Femur (tissue), 1 donor: ENCODE measurements around the gene KIAA0513.
A peak's percentile ranks its signal among the peaks of the same experiment; 100 is the strongest.

Source experiments
- DNase-seq: peaks from one replicate; pipeline ENCODE4 v3.0.0-alpha.2; 2017

The KIAA0513 gene

DNA sequence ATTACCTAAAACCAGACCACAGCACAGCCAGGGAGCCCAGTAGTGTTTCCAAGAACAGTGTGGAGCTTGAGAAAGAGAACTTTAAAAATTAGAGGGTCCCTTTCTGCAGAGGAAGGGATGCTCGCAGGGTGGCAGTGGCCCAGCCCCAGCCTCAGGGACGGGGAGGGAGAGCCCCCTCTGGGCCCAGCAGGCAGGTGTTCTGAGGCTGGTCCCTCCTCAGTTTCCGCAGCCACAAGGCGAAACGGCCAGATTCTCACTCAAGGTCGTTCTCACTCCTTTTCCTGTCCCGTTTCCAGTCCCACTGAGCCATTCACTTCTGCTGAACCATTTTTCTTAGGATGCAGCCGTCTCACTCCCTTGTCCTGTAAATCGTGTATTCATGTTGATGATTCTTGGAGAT, 64.7 kb downstream of the KIAA0513 start:
- DNase-seq, result no peak

DNA sequence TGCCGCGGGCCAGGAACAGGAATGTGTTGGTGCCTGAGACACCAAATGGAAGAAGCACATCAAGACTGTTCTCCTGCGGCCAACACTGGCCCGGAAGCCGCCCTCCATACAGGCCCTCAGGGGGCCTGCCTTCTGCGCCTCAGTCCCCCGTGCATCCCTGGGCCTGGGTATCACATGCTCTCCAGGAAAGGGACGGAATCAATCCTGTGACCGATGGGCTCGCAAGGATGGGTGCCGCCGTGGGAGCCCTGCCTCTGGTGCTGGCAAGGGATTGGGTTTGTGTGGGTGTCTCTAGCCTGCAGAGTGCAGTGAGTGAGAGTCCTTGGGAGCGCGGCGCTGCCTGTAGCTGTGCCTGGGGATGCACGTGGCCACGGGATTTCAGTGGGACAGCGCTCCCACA, 65.3 kb downstream of the KIAA0513 start:
- no peak for DNase-seq

DNA sequence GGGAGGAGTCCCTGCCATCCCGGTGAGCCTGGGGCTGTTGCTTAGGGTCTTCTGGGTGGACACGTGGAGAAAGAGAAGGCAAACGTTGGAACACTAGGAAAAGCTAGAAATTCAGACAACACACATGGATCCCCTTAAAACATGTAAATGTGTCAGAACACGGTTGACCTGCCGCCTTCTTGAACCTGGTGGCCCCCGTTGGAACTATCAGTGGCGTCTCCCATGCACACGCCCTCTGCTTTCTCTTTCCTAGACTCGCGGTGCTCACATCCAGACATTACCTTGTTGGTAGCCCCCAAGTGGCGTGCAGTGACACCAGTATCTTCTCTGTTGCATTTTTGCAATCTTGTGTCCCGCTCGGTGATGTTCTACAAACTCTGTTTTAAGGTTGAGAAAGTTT, 66.1 kb downstream of the KIAA0513 start:
- DNase-seq, result no peak

DNA sequence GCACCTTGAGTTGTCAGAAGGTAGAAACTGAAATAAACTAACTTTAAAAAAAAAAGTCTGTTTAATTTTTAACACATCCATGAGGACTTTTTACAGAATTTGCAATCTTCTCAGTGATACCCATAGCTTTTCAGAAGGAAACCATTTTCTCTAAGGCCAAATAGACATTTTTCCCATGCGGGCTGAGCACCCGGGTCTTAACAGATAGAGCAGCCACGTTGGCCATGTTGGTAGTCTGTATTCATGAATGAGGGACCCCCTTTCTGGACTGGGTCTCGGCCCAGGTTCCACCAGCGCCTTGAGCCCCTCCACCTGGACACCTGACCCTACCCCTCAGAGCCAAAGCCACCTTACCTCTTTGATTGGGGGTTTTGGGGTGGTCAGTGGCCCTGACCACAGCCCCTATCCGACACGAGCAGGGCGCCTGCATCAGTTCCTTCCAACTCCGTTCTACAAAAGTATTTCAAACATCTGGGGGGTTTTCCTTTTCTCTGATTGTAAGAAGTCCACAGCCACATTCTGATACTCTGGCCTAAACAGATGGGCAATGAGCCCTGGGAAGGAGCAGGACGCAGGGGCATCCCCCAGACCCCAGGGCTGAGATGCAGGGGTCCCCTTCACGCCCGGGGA, 66.7 kb downstream of the KIAA0513 start:
- DNase-seq, result no peak

DNA sequence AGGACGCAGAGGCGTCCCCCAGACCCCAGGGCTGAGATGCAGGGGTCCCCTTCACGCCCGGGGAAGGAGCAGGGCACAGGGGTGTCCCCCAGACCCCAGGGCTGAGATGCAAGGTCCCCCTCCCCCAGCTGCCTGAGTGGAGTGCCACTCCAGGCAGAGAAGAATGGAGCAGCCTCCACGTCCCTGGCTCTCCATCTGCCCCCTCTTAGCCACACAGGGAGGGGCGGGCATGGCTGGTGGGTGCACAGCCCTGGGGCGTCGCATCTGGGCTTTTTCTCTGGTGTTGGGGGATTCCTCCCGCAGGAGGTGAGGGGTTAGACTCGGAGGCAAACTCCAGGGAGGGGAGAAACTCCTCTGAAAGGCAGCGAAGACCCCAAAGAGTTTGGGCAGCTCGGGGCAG, 67.2 kb downstream of the KIAA0513 start:
- no peak for DNase-seq

DNA sequence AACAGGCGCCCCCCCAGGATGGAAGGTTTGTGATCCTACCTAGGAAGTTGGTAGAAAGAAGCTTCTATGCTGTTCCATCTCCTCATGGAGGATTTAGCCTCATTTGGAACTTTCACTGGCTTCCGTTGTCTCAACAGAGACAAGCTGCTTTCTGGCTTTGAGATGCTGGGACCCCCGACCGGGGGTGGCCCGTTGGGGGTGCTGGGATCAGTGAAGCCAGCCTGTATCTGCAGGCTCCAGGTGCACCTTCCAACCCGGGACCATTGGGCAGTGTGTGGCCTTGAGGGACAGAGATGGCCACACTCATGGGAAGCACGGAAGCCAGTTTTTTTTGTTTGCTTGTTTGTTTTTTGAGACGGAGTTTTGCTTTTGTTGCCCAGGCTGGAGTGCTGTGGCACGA, 69.3 kb downstream of the KIAA0513 start:
- DNase-seq, result no peak

DNA sequence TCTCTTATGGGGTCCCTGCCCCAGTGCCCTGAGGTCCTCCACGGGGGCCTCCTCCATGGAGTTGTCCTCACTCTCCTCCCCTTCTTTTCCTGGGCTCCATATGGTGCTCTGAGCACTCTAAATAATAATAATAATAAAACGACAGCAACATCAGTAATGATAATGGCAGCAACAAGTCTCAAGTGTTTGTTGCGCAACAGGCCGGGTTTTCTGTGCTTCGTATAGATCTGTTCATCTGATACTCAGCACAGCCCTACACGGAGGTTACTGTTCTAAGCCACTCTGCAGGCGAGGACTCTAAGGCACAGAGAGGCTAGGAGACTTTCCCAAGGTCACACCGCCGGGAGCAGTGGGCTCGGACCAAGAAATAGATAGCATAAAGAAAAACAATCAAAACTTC, 71.0 kb downstream of the KIAA0513 start:
- DNase-seq, result no peak

DNA sequence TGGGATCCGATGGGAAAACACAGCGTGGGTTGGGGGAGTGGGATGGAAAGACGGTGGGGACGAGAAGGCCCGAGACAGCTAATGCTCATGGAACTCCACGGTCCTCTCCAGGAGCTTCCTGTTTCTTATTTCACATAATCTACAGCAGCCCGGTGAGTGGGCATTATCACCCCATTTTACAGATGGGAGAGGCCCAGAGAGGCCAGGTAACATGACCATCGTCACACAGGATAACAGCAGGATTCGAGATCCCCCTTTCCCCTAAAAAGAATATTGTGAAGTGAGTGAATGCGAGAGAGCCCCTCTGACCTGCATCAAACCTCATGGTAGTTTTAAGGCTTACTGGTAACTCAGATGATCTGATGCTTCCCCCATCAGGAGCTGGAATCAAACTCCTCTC, 72.7 kb downstream of the KIAA0513 start:
- DNase-seq, result no peak

DNA sequence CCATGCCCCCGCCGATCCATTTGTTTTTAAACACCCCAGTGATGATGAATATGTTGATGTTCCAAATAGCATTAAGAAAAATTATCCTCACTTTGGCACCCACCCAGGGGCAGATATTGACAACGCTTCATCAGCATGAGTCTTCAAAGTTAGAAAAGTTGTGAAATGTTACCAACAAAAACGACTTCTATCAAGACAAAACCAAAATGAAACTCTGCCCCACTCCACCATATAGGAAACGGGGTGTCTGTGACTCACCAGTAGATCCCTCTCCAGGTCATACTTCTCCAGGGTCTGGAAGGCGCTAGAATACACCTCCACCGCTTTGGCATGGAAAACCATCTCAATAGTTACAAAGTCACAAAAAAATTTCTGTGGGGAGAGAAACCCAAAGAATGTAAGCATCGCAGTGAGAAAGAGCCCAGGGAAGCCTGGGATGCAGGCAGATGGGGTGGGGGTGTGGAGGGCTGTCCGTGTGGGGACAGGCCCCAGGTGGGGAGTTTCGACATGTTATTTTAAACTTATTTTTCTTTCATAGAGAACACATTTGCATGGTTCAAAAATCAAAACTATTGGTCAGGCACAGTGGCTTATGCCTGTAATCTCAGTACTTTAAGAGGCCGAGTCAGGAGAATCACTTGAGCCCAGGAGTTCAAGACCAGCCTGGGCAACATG, 74.5 kb downstream of the KIAA0513 start:
- no peak for DNase-seq

DNA sequence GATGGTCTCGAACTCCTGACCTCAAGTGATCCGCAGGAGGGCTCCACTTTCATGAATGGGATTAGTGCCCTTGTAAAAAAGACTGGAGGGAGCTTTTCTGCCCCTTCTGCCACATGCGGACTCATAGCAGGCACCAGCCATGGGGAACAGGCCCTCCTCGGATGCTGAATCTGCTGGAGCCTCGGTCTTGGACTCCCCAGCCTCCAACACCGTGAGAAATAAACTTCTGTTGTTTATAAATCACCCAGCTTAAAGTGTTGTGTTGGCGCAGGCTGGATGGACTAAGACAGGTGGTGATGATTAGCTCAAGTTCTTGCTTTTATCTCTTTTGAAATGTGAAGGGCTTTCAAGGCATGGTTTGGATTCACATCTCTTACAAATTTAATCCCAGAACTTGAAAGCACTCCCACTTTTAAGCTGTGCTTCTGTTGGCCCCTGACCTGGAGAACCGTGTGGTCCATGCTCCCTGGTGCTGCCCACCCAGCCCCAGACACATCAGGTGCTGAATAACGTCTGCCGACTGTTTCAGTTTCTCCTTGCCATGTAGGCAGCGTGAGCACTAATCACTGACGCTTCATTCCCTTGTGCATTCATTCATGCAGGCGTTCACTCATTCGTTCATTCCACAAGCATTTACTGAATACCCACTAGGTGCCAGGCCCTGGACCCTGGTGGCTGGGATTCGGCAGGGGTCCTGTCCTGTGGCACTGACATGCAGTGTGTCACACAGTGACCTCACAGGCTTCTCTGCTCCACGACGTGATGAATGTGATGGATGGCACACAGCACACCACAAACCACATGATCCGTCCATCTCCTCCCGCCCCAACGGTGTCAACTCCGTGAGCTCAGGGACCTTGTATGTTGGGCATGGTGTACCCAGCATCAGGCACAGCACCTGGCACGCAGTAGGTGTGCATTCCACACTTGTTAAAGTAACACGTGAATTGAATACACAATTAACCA, 75.8 kb downstream of the KIAA0513 start:
- no peak for DNase-seq

DNA sequence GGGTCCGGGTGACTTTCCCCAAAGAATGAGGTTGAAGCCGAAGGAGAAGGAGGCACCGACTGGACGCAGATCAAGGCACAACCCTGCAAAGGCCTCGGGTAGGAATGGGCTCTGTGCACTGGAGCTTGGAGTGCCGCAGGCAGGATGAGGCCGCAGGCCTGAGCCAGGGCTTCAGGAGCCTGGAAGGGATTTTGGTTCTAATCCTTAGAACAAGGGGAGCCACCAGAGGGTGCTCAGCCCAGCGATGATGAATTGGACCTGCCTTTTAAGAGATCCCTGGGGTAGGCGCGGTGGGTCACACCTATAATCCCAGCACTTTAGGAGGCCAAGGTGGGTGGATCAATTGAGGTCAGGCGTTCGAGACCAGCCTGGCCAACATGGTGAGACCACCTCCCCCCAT, 76.6 kb downstream of the KIAA0513 start:
- DNase-seq, result no peak

DNA sequence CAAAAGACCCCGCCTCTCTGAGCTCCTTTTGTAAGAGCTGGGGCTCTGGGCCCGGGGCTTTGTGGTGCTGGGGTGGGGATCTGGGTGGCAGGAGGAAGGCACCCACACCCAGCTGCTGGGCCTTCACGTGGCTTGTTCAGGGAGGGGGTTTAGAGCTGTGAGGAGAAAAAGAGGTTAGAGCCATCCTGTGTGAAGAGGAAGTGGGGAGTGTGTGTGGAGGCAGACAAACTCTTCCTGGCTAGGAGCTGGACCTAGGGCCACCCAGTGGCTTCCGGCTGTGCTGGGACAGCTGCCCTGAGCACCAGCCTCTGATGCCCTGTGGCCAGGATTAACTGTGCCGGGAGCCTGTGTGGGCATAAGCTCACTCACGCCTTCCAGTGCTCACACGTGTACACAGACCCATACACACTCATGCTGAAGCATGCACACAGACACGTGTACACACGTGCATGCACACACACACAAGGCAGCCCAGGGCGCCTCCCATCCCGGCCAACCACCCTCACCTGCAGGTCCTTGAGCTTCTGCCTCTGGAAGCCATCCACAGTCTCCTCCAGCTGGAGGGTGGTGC, 77.3 kb downstream of the KIAA0513 start:
- no peak for DNase-seq

DNA sequence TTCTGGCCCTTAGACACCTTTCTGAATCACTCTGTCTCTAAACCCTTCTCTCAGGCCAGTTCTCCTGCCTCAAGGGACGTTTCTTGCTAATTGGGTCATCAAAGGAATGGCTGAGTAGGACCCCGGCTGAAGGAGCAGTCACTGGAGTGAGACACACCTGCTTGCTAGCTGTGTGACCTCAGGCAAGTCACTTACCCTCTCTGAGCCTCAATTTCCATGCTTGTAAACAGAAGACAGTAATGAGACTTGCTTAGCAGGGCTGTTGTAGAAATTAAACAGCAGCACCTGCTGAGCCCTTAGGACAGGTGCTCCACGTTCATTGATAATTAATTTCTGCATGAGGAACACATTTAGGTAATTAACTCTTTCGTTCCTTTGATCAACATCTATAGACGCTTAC, 77.9 kb downstream of the KIAA0513 start:
- DNase-seq, result no peak

DNA sequence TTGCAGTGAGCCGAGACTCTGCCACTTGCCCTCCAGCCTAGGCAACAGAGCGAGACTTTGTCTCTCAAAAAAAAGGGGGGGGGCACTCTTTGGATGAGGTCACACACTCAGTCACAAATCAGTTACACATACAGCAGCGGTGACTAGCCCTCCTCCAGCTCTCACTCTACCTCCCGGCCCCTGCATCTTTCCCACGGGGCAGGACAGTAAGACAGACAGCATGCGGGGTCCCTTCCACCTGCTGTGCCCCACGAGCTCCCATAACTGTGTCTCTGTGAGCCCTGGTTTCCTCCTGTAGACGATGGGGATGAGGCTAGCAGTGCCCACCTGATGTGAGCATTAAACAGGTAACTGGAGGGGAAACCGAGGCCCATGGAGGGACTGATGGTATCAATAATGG, 79.5 kb downstream of the KIAA0513 start:
- DNase-seq, result no peak

DNA sequence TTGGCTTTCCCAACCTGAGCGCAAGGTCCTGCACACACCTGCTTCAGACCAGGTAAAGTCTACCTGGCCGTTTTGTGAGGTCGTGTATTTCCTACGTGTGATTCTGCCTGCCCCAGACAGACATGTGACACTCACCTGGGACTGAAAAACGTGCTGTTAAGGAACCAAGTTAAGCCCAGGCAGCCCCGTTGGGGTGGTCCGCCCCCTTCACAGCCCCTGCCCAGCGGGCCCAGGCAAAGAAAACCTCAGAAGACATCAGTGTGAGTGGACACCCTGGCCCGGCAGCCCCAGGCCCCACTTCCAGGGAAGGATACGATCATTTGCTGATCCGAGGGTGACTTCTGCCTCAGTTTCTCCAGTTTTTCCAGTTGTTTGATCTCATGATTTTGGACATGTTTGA, 79.9 kb downstream of the KIAA0513 start:
- no peak for DNase-seq

DNA sequence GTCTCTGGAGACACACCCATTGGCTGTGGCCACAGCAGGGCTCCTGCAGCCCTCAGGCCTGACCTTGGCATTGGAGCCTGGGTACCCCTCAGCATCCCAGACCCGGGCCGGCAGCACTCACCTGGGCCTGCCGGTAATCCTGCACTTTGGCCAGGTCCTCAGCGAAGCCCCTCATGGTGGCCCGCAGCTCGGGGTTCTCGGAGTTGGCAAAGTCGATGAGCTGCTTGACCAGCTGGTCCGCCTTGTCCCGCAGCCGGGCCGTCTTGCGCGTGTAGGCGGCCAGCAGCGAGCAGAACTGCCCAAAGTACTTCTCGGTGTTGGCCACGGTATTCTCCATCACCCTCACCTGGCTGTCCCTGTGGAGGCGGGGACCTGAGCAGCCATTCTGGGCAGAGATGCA, 82.5 kb downstream of the KIAA0513 start:
- no peak for DNase-seq

DNA sequence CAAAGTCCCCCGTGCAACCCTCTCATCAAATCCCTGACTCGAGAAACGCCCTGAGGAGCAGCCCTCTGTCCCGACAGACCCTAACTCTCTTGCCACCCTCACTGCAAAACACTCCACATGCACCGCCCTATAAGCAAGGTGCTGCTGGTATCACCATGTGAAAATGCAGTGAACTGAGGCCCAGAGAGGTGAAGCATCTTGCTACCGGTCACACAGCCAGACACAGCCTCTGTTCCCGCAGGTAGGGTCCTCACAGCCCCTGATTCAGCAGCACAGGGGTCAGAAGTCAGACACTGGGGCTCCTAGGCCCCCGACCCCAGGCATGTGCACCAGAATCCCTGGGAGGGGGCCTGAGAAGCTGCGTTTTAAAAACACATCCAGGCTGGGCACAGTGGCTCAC, 83.6 kb downstream of the KIAA0513 start:
- no peak for DNase-seq

DNA sequence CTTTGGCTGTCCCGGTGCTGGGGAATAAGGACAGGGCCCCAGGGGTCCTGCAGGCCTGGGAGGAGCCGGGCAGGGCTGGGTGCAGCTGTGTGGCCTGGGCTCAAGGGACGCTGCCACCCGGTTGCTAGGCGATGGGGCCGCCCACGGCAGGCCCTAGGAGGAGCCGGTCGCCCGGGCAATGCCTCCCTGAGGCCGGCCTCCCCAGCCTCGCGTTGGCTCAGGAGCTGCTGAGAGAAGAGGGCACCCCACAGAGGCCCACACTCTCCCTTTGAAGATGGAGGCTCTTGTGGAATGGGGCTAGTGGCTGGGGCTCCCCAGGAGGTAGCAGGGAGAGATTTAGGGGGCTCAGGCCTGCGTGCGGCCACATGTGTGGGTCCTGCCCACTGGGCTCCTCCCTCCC, 84.8 kb downstream of the KIAA0513 start, which contains the start of gene CIBAR2:
TSS of gene CIBAR2 (minus strand) at position 109 of the 400 bp plus-strand sequence. CDS start 120 bp downstream, outside the sequence.
- no peak for DNase-seq

DNA sequence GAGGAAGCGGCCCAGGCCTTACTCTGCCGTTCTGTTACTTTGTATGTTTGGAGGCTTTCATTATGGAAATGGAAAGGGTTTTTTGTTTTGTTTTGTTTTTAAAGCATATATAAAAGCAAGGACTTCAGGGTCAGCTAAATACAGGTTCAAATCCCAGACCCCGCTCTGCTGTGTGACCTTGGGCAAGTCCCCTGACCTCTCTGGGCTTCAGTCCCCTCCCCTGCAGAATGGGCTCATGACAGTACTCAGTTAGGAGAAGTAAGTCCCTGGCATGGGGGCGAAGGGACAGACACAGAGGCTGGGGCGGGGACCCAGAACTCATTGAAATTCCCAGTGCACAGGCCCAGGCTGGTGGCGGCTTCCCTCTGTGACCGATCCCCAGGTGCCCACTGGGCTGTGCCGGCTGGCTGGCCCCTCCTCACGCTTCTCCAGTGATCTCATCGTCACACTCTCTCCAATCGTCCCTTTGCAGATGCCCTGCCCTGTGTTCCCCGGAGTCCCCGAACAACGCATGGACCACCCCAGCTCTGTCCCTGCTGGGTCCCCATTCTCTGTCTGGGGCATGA, 85.7 kb downstream of the KIAA0513 start:
- no peak for DNase-seq

DNA sequence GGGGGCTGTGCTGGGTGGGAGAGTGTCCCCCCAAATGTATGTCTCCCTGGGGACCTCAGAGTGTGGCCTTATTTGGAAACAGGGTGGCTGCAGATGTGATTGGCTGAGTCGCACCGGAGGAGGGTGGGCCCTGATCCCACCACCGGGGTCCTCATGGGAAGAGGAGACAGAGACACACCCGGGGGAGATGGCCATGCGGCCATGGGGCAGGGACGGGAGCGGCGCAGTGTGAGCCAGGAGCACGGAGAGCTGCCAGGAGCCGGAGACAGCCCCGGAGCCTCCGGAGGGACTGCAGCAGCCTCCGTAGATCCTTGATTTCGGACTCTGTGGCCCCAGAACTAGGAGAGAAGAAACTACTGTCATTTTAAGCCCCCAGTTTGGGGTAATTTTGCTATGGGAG, 86.3 kb downstream of the KIAA0513 start:
- DNase-seq, result no peak

DNA sequence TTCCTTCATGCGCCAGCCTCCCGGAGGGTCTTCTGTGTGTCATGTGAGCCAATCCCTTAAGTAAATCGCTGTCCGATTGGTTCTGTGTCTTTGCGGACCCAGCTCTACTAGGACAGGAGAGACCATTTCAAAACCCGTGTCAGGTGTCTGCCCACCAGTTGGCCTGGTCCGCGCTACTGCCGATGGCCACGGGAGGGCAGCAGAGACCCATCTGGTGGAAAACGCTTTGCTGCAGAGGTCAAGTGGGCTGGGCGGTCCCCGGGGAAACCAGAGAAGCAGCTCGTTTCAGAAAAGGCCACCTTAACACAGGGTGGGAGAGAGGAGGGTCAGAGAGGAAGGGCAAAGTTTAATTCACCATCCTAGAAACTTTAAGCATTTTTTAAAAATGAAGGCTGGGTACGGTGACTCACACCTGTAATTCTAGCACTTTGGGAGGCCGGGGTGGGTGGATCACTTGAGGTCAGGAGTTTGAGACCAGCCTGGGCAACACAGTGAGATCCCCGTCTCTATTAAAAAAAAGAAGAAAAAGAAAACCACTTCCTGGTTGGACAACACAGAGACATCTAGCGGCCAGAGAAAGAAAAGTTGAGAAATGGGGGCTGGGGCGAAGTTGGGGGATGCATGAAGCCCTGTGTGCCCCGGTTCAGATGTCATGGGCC, 87.4 kb downstream of the KIAA0513 start:
- peak; percentile 92 for DNase-seq

DNA sequence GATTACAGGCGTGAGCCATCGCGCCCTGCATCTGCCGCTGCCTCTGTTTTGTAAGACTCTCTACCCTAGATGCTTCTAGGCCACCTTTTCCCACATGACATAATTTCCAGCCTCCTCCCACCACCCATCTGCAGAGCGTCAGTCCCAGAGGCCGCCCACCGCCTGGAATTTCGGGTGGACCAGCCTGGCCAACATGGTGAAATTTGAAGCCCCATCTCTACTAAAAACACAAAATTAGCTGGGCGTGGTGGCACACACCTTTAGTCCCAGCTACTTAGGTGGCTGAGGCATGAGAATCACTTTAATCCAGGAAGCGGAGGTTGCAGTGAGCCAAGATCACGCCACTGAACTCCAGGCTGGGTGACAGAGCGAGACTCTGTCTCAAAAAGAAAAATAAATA, 89.8 kb downstream of the KIAA0513 start:
- DNase-seq, result no peak

DNA sequence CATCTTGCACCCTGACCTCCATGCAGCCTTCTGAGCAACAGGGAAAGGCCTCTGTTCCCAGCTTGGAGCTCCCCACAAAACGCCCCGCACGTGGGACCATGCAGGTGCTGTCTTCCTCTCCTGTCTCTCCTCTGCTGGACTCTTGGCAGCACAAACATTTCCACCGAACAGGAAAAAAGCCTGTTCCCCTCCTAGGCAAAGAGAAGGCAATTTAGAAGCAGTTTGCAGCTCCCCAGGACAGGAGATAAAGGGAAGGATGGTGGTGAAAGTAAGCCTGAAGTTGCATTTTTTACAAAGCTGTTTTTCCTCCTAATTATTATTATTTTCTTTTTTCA, 92.4 kb downstream of the KIAA0513 start:
- no peak for DNase-seq
